GM21423 (cell line): ENCODE data around the gene EFNA2.
"Not testable (repeated sequence)": the region's sequence is repeated elsewhere in the genome, so short reads cannot be mapped to it uniquely, and the experiment has no call there.

Experiments used
- ATAC-seq: cut with Tn5 transposase; IDR thresholded peaks from one replicate; pipeline ENCODE4 v1.9.1; 2021; ENCODE audit warnings: mild to moderate bottlenecking, moderate library complexity; ENCODE audit not compliant: unreplicated experiment

EFNA2 gene

DNA sequence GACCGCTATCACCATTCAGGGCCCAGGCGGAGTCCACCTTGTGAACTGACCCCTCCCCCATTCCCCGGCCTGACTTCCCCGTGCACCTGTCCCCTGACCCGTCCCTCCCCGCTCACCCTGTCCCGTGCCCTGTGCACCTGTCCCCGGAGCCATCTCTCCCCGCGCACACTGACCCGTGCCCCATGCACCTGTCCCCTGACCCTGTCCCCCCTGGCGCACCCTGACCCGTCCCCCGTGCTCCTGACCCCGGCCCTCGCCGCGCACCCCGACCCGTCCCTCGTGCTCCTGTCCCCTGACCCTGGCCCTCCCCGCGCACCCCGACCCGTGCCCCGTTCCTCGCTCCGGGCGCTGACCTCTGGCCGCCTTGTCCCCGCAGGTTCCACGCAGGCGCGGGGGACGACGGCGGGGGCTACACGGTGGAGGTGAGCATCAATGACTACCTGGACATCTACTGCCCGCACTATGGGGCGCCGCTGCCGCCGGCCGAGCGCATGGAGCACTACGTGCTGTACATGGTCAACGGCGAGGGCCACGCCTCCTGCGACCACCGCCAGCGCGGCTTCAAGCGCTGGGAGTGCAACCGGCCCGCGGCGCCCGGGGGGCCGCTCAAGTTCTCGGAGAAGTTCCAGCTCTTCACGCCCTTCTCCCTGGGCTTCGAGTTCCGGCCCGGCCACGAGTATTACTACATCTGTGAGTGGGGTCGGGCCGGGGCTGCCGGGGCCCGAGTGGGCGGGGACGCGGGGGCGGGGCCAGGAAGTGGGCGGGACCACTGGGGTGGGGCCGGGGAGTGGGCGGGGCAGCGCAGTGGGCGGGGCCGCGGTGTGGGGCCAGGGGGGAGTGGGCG is 9.7 kb downstream of the EFNA2 start:
- no peak for ATAC-seq

DNA sequence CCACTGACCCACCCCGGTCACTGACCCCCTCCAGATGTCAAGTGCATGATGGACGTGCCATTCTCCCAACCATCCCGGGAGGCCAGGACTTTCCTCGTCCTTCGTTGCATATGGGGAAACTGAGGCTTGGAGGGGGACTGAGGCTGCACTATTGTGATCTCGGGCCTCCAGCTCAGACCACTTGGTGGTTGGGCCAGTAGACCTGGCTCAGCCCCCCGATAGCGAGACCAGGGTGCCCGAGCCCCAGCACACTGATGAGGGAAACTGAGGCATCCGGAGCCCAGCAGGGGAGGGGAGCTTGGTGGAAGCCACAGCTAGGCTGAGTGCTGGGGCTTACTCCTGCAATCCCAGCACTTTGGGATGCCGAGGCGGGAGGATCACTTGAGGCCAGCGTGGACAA is 10.4 kb downstream of the EFNA2 start:
- no peak for ATAC-seq

DNA sequence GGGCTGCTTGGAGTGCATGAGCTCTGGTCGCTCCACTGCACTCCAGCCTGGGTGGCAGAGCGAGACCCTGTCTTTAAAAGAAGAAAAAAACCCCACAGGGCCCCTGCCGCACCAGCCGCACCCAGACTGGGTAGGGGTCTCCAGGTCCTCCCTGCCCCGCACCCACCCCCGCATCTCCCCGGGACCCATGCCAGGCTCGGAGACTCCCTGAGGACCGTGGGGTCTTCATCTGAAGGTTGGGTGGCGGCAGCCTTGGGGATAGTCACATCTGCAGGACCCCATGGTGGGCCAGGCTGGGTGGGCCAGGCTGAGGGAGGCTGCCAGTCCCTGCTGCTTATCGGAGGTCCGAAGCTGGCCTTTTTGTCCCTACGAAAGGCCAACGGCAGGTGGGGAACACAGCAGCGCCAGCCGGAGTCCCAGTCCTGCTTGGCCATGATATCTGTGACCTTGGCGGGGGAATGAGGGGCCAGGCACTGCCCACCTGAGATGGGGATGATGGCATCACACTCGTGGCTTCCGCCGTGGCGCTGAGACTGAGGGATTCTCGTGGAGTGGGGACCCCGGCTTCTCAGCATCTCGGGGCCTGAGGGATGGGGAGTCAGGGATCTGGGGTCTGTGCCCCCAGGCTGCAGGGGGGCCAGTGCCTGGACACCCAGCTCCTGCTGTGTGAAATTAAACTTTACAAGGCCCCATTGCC is 11.1 kb downstream of the EFNA2 start:
- ATAC-seq, result no peak

- ATAC-seq, result no peak
Observed at GRCh38 chr19:1298235-1298634, 12.6 kb downstream of the EFNA2 start.

DNA sequence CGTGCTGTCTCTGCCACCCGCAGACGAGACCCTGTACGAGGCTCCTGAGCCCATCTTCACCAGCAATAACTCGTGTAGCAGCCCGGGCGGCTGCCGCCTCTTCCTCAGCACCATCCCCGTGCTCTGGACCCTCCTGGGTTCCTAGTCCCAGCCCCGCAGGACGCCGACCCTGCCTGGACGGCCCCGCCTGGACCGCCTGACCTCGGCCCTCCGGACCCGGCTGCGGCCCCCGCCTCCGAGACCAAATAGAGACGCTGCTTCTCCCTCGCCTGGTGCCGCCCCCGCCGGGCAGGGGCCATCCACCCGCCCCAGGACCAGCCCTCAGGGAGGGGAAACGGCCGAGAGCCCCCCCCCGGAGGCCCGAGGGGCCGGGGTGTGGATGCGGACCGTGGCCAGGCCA is 14.1 kb downstream of the EFNA2 start:
- no peak for ATAC-seq

DNA sequence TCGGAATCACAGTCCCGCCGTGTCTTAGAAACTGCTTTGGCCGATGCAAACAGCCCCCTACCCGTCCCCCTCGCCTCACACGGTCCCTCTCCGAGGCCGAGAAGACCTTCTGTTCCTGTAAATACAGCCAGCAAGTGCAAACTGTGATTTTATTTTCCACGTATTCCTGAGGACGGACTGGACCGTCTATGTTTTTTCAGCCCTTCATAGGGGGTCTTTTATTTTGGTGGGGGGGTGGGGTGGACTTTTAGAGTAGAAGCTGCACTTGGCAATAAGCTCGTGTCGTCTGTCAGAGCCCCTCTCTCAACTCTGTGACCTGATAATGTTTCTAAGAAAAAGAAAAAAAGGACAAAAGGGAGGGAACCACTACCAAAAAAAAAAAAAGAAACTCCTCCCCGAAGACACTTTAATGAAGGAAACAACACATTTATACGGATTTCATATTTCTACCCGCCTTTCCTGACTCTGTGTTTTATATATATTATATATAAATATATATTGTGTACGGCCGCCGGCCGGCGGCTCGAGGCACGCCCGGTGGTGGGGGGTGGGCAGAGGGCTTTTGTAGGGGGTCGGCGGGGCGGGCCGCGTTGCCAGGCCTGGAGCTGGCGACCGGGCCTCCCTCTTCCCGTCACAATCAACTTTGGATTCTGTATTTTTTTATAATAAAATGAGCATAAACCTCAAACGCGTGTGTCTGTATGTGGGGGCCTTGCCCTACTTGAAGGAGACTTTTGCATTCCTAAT is 15.2 kb downstream of the EFNA2 start:
- no peak for ATAC-seq

- ATAC-seq, result no peak
Observed at GRCh38 chr19:1302533-1303239, 17.0 kb downstream of the EFNA2 start.

DNA sequence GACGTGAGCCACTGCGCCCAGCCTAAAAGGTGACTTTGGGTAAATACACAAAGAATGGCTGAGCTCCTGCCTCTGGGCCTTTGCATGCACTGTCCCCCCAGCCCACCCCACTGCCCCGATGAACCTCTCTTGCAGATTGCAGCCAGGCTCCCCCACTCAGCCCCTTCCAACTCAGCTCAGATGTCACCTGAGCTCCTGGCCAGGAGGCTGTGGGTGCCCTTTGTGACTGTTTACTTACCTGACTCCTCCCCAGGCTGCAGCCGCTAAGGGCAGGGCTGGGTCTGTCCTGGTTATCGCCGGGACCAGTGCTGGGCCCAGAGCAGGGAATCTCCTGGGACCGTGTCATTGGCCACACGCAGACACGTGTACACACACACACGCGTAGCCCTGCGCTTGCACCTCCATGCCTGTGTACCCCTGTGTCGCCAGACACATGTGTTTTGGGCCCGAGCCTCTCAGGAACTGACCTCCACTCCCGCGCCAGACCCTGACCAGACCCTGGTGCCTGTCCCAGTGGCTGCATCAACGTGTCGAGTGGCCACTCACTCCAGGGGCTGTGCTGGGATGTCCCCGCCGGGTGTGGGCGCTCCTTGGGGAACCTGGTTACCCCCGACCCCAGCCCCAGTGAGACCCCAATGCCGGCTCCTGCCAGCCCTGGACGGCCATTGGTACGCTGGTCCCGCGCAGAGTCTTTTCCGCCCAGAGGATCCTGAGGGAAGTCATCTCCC is 18.7 kb downstream of the EFNA2 start:
- no peak for ATAC-seq

DNA sequence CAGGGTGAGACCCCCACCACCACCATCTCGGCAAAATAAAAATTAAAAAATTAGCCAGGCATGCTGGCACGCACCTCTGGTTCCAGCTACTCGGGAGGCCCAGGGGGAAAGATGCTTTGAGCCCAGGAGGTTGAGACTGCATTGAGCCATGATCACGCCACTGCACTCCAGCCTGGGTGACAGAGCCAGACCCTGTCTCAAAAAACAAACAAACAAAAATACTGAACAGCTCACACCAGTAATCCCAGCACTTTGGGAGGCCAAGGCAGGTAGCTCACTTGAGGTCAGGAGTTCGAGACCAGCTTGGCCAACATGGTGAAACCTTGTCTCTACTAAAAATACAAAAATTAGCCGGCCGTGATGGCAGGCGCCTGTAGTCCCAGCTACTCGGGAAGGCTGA is 19.7 kb downstream of the EFNA2 start:
- ATAC-seq, result not testable (repeated sequence)

- no peak for ATAC-seq
Observed at GRCh38 chr19:1307320-1307719, 21.6 kb downstream of the EFNA2 start.

GRCh38 chr19:1307755-1308303 is 22.2 kb downstream of the EFNA2 start:
- no peak for ATAC-seq

DNA sequence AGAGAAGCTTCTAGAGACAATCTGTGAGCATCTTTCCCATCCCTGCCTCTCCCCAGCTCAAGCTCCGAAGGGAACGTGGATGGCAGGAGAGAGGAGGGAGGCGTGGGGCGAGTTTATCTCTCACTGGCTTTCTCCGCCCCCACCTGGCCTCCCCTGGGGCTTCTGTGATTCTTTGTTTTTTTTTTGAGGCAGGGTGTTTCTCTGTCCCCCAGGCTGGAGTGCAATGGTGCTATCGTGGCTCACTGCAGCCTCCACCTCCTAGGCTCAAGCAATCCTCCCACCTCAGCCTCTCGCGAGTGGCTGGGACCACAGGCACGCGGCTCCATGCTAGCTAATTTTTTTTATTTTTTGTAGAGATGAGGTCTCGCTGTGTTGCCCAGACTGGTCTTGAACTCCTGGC is 23.0 kb downstream of the EFNA2 start:
- ATAC-seq, result no peak

- ATAC-seq, result no peak
Observed at GRCh38 chr19:1309977-1310852, 24.5 kb downstream of the EFNA2 start.

GRCh38 chr19:1310853-1311180 is 25.1 kb downstream of the EFNA2 start:
- ATAC-seq, result no peak

- no peak for ATAC-seq
Observed at GRCh38 chr19:1311543-1312091, 25.9 kb downstream of the EFNA2 start.

DNA sequence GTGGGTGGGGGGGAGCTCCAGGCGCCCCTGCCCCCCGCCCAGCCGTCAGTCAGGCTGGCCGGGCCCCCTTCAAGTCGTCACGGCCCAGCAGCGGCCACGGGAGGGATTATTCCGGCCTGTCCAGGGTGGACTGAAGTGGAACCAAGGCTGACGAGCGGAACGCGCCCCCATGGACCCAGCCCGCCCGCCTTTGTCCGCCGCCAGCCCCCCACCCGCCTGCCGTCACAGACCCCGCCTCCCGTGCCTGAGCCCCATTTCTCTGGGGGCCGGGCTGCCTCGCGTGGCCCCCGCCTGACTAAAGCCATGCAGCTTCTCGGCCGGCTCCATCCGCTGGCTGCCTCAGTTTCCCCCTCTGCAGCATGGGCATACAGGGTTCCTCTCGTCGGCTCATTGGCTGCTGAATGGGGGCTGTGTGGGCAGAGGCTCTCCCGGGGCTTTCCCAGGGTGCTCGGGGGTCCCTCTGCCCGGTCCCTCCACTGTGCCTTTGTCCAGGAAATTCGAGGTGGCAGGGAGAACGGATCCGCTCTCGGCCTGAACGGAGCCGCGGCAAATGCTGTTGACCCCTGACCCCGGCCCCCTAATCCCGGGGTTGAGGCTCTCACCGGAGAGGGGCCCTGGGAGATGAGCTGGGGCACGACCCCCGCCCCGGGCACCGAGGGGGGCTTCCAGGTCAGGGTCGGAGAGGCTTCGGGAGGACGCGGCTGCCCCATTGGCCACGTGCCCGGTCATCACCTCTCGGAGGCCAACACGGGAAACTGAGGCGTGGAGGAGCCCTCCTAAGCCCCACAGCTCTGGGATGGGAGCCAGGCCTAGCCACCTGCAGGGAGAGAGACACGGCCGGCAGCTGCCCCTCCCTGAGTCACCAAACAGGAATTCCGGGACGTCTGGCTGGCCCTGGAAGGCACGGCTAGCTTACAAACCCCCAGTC is 27.4 kb downstream of the EFNA2 start:
- ATAC-seq, result no peak

GRCh38 chr19:1313695-1314613 is 28.3 kb downstream of the EFNA2 start:
- no peak for ATAC-seq
